Skin of body (tissue), 3 donors: ENCODE measurements around the gene HLA-DMB. TPM values are rescaled to one million over a fixed set of nuclear protein-coding genes. Genes with fewer than 3 reads are reported as not detected.

Experiments
- DNase-seq: peaks from one replicate; lab custom pipeline; 2025; lab: John Stamatoyannopoulos, UW
- small RNA-seq: library from RNA; depleted of rRNA; stranded (forward); fragments of <200 nt; gene quantifications from one replicate; pipeline ENCODE3, GENCODE V24; 2014; ENCODE audit warnings: low replicate concordance
- total RNA-seq: library from RNA; depleted of rRNA; stranded (reverse); fragments of >200 nt; gene quantifications from one replicate; pipeline ENCODE4 v1.2.3, GENCODE V29; 2014

HLA-DMB gene
- total RNA-seq, 1 donor from 2014 or later: 12.7 TPM

DNA sequence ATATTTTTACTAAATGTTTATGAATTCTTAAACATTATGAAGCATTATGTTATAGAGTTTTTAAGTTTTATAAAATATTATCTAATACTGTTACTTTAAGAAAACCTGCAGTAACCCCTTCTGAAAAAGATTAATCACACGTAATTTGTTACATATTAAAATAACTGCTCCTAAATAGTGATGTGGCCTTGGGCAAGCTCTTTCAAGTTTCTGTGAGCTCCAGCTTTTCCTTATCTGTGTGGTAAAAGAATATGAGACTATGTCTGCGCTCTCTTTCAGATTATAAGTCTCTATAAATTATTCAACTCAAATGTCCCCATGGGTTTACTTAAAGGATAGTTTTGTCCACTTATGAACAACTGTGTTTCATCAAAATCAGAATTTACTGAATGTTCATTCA, 31.9 kb downstream of the HLA-DMB start:
- DNase-seq: no peak

GRCh38 chr6:32906539-32906938, 34.3 kb downstream of the HLA-DMB start:
- DNase-seq: no peak

DNA sequence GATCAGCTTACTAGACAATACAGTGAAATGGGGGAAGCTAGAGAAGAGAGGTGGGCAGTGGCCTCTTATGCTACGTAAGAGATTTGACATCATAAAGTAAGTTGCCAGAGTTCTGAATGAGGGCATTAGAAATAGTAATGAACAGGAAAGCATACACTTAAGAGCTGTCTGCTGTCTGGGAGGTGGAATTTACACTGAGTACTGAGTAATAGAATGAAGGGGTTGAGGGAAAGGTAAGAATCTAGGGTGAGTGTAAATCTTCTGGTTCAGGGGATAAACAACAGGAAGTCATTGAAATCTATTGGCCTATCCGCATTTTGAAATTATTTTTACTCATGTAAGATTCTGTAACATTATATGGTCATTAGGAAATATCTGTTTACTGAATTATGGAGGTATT, 35.8 kb downstream of the HLA-DMB start:
- DNase-seq: no peak

- no peak for DNase-seq
Measured at GRCh38 chr6:32903952-32904351, 36.9 kb downstream of the HLA-DMB start.

- no peak for DNase-seq
Measured at GRCh38 chr6:32895006-32895345, 45.9 kb downstream of the HLA-DMB start.

DNA sequence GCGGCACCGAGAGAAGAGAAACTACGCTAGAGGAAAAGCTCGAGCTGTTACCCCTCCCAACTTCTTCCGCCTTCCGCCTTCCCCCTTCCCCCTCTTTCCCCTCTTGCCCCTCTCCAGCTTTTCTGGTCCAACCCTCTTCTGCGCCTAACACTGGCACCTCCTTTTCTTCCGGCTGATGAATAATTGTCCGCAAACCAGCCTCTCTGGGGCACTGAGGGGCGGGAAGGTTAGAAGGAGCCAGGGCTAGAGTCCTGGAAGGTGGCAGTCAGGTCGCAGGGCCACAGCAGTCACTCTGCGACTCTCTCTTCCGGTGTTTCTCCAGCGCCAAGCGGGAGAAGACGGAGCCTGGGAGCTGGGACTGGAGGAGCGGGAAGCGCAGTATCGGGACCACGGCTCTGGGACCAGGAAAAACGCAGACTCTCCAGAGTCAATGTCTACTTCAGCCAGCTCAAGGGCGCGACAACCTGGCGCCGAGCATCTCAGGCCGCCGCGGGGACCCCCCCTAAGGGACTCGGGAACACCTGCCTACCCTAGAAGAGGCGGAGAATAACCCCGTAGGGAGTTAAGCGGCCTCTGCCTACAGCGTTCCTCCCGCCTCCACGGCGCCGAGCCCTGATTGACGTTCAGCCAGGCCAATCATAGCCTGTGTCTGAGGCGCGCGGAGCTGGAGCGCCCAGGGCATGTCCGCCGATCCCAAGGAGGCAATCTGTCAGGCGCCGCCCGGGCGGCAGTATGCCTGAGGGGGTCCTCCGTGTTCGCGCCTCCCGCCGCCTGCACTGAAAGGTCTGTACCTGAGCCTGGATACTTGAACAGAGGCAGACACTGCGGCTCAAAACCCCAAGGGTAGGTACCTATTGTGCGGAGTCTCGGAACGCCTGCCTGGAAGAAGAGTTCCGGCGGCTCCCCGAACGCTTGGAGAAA, 46.5 kb downstream of the HLA-DMB start:
- DNase-seq: peak; percentile 79

GRCh38 chr6:32890831-32891230, 50.0 kb downstream of the HLA-DMB start:
- DNase-seq: no peak

DNA sequence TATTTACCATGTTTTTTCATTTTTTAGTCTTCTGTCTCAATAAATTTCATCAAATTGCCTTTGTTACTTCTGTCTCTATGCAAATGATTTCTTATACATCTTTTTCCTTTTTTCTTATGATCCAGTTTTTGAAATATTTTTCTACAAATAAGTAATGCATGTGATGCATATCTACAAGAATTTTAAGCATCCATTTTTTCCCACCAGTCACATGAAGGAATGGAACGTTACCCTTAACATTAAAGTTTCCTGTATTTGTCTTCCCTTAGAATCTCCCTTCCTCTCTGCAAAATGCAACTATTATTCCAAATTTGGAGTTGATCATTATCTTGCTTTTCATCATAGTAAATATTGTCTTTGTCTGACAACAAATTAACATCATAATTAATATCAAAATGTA, 51.3 kb downstream of the HLA-DMB start:
- DNase-seq: no peak

DNA sequence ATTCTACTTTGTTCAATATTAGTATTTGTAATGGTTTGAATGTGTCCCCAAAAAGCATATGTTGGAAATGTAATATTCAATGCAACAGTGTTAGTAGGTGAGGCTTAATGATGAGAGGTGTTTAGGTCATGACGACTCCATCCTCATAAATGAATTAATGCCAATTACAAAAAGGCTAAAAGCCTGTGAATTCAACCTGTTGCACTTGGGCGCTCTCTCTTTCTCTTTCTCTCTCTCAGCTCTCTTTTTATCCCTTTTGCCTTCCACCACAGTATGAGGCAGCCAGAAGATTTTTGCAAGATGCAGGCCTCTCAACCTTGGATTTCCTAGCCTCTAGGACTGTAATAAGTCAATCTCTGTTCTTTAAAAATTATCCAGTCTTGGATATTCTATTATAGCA, 52.3 kb downstream of the HLA-DMB start:
- no peak for DNase-seq

GRCh38 chr6:32887616-32888015, 53.2 kb downstream of the HLA-DMB start:
- no peak for DNase-seq

GRCh38 chr6:32886681-32887383, 54.0 kb downstream of the HLA-DMB start:
- no peak for DNase-seq

- DNase-seq: peak; percentile 21
Measured at GRCh38 chr6:32885698-32886286, 55.0 kb downstream of the HLA-DMB start.

Small RNA genes within 50 kb of the gene (small RNA-seq; reads per million reads assigned to genes)
- gene HLA-Z: not detected

Other genes with a start within 250 kb of the HLA-DMB start
- gene HLA-DQA2, start 199.6 kb downstream of the HLA-DMB start, total RNA-seq: 0.99 TPM
- gene HLA-DQB2, start 177.5 kb downstream of the HLA-DMB start, total RNA-seq: 6.4 TPM
- 0.69 TPM for gene HLA-DOB, start 124.0 kb downstream of the HLA-DMB start, total RNA-seq
- gene TAP2, start 102.3 kb downstream of the HLA-DMB start, total RNA-seq: 11.0 TPM
- 15.7 TPM for gene PSMB8, start 97.0 kb downstream of the HLA-DMB start, total RNA-seq
- gene TAP1, start 87.3 kb downstream of the HLA-DMB start, total RNA-seq: 17.4 TPM
- gene PSMB9, start 86.8 kb downstream of the HLA-DMB start, total RNA-seq: 7.3 TPM
- 7.1 TPM for gene HLA-DMA, start 12.1 kb upstream of the HLA-DMB start, total RNA-seq
- gene BRD2, start 27.6 kb upstream of the HLA-DMB start, total RNA-seq: 86.3 TPM
- 2.3 TPM for gene HLA-DOA, start 68.6 kb upstream of the HLA-DMB start, total RNA-seq
- 16.1 TPM for gene HLA-DPA1, start 132.6 kb upstream of the HLA-DMB start, total RNA-seq
- gene HLA-DPB1, start 135.0 kb upstream of the HLA-DMB start, total RNA-seq: 19.6 TPM